ENCODE data around the gene PLCL2.
"Not testable (repeated sequence)": the region's sequence is repeated elsewhere in the genome, so short reads cannot be mapped to it uniquely, and the experiment has no call there.

The PLCL2 gene

DNA sequence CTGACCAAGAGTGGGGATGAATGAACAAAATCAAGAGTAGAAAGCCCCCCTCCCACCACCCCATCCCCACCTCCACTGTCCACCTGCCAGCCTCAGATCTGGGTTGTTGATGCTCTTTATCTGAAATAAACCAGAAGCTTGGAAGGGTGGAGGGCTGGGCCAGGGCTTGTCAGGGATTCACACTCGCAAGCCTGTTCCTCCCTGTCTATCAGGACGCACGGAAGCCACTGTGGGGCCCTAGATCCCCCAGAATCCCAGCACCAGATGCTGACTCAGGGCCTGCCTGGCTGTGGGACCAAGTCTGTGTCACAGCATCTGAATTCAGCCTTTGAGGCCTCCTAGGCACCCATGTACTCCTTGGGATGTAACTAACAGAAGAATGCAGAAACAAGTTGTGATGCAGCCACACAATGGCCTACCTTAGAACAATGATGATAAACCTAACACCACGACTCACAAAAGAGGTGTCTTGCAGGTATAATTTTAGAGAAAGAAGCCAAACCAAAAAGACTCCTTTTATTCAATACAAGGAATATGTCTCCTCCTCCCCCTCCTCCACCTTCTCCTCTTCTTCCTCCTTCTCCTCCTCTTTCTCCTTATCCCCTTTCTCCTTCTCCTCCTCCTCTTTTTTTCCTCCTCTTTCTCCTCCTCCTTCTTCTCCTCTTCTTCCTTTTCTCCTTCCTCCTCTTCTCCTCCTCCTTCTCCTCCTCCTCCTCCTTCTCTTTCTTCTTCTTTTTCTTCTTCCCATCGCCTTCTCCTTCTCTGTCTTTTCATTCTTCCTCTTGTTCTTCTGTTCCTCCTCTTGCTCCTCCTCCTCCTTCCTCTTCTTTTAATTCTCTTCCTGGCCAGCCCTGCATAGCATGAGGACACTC lies 234.7 kb downstream of the PLCL2 start:
- DNase-seq (ENCODE audit: low read depth) = no peak

DNA sequence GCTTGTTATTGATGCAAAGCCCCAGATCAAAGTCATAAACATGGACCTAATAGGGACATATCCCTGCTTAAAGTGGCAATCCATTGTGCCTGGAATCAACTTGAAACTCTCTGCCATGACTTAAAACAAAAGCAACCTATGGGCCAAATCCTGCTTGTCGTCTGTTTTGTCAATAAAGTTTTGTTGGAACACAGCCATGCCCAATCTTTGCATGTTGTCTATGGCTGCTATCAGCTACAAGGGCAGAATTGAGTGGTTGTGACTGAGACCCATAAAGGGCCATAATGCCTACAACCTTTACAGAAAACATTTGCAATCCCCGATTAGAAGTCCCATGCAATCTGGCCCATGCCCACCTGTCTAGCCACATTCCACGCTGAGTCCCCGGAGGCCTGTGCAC lies 235.4 kb downstream of the PLCL2 start:
- DNase-seq (ENCODE audit: low read depth) = no peak

DNA sequence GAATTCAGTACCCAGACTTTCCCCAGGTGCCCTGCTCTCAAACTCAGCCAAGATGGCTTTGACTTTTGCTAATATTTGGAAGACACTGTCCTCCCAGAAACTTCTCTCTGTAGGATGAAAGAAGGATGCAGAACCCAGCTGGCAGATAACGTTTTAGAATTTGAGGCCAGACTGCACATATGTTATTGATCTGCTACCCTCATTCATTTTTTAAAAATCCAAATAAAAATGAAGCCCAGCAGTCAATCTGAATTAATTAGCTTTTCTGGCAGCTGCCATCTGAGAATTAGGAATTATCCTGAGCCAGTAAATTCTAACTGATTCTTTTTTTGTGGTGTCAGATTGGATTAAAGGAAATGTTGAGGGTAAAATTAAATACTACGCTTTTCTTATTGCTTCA lies 236.6 kb downstream of the PLCL2 start:
- no peak for DNase-seq (ENCODE audit: low read depth)

DNA sequence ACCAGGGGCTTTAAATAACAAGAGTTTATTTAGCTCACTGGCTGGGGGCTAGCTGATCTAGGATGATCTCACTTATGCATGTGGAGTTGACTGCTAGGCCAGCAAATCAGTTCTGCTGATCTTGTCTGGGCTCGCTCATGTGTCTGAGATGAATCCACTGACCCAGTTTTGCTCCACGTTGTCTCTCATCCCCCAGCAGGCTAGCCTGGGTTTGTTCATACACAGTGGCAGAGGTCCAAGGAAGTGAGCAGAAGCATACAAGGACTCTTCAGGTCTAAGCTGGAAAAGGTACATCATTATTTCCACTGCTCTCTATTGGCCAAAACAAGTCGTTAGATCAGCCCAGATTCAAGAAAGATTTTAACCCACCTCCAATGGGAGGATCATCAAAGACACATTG lies 238.0 kb downstream of the PLCL2 start:
- no peak for DNase-seq (ENCODE audit: low read depth)

DNA sequence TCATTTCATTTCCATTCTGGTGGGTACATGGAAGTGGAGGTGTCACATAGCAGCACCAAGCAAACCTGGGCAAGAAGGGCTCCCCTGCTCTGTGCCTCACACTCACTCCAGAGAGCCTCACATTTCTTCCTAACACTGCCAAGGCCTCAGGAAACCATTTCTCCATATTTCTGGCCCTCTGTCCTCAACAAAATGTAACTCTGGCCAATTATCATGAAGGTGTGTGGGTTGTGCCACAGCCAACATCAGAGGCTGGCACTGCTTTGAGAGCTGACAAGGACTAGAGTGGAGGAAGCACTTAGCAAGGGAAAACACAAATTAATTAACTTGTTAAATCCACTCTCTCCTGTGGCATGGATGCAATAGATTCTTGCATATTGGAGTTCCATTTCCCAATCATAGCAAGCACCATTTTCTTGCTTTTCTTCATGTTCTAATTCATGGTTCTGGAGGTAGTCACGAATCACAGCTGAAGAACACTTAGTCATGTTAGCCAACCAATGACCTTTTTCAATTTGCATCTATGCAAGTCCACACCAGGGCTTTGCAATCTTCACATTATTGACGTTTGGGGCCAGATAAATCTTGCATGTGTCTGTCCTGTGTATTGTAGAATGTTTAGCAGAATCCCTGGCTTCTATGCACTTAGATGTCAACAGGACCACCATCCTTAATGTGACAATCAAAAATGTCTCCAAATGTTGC lies 241.1 kb downstream of the PLCL2 start:
- DNase-seq (ENCODE audit: low read depth) = no peak

DNA sequence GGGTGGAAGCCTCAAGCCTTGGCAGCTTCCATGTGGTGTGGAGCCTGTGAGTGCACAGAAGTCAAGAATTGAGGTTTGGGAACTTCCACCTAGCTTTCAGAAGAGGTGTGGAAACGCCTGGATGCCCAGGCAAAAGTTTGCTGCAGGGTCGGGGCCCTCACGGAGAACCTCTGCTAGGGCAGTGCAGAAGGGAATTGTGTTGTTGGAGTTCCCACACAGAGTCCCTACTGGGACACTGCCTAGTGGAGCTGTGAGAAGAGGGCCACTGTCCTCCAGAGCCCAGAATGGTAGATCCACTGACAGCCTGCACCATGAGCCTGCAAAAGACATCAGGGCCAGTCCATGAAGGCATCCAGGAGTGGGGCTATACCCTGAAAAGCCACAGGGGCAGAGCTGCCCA lies 243.9 kb downstream of the PLCL2 start:
- not testable (repeated sequence) for DNase-seq (ENCODE audit: low read depth)

DNA sequence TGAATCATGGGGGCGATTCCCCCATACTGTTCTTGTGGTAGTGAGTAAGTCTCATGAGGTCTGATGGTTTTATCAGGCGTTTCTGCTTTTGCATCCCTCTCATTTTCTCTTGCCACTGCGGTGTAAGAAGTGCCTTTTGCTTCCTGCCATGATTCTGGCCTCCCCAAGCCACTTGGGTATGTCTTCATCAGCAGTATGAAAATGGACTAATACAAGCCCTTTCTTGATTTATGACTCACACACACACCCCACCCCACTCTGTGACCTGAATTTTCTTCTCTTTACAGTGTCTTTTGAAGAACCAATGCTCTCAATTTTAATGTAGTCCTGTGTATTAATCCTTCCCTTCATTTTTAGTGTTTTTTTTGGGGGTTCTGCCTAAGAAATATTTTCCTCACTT lies 244.8 kb downstream of the PLCL2 start:
- no peak for DNase-seq (ENCODE audit: low read depth)

DNA sequence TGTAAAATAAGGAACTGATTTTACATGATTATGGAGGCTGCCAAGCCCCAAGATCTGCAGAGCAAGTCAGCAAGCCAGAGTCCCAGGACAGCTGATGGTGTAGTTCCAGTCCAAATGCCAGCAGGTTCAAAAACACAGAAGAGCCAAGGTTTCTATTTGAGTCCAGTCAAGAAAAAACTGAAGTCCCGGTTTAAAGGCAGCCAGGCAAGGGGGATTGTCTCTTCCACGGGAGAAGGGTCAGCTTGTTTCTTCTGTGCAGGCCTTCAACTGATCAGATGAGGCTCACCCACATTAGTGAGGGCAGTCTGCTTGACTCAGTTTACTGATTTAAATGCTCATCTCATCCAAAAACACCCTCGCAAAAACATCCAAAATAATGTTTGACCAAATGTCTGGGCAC lies 246.2 kb downstream of the PLCL2 start:
- DNase-seq (ENCODE audit: low read depth) = no peak

DNA sequence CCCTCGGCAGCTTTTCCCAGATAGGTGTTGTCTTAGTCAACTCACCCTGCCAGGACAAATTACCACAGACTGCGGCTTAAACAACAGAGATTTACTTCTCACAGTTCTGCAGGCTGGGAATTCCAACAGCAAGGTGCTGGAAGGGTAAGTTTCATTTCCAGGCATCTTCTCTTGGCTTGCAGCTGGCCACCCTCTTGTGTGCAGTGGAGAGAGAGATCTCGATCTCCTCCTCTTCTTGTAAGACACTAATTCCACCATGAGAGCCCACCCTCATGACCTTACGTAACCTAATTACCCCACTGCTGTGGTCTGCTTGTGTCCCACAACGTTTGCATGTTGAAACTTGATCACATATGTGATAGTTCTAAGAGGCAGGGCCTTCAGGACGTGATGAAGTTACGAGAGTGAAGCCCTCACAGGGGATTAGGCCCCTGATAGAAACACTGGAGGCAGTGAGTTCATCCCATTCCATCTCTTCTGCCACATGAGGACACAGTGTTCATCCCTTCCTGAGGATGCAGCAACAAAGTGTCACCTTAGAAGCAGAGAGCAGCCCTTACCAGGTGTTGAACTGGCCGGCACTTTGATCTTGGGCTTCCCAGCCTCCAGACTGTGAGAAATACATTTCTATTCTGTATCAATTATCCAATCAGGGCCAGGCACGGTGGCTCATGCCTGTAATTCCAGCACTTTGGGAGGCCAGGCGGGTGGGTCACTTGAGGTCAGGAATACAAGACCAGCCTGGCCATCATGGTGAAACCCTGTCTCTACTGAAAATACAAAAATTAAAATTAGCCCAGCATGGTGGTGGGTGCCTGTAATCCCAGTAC lies 247.7 kb downstream of the PLCL2 start:
- no peak for DNase-seq (ENCODE audit: low read depth)

DNA sequence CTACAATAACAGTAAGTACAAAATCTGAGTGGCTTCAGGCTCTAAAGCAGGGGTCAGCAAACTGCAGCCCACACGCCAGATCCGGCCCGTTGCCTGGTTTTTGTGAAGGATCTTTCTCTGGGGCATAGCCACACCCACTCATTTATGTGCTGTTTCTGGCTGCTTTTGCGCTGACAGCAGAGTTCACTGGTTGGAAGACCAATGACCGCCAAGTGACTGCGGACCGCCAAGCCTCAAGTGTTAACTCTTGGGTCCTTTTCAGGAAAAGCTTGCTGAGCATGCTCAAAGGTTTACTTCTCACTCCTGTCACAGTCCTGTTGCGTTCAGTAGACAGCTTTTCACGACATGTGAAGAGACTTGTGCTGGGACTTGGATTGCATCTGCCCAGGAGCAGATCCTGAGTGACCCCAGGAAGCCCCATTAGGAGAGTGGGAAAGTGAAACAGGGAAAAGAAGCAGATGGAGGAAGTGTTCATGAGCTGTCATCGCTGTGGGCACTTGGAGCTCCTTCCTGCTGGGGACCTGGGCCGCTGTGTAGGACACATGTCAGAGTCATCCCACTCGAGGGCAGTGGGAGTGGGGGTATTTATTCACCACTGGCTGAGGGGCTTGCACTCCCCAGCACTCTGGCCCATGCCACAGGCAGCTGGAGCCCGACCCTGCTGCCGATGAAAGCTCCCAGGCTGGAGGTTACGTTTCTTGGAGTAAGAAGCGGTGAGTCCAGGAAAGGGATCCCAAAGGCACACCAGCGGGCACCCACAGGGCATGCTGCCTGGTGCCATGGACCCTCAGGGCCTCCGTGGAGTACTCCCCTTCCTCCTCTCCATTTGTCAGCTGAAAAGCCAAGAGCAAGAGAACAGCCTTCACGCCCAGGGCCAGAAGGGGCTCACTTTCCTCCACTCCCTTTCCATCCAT lies 249.1 kb downstream of the PLCL2 start:
- no peak for DNase-seq (ENCODE audit: low read depth)

DNA sequence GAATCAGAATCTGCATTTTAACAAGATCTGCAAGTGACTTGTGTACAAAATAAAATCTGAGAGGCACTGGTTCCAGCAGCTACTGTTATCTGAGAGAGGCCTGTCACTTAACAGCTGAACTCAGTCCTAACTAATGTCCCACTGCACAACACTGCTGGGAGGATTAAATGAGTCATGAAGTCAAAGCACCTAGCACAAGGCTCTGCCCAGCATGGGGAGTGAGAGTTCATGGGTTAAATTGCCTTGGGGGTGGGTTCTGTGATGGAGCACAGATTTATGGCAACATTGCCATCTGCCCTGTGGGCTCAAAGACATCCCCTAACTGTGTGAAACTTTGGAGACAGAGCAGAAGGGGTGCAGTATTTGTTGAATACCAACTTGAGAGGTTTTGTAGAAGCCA lies 250.9 kb downstream of the PLCL2 start:
- no peak for DNase-seq (ENCODE audit: low read depth)

DNA sequence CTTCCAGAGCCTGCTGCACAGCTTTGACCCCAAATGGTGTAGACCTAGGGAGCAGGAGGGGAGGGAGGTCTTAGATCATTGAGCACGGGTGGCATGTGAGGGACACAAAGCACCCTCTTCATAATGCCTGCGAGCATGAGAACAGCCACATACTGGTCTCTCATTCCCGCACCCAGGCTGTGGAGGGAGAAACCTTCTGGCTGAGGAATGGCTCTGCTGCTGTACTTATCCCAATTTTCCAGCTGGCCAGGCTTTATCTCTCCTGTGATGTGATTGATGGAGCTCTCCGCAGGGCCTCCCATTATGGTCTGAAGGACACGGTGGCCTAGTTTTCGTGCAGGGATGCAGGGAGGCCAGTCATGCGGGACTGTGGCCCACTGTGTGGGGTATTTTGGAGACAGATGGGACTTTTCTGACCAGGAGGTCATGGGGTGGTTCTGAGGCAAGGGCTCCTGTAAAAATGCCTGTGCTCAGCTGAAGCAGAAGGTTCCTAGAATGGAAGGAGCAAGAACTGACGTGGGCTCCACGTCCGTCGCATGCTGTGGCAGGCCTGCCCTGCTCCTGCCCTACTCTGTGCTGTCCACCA lies 251.5 kb downstream of the PLCL2 start:
- no peak for DNase-seq (ENCODE audit: low read depth)

DNA sequence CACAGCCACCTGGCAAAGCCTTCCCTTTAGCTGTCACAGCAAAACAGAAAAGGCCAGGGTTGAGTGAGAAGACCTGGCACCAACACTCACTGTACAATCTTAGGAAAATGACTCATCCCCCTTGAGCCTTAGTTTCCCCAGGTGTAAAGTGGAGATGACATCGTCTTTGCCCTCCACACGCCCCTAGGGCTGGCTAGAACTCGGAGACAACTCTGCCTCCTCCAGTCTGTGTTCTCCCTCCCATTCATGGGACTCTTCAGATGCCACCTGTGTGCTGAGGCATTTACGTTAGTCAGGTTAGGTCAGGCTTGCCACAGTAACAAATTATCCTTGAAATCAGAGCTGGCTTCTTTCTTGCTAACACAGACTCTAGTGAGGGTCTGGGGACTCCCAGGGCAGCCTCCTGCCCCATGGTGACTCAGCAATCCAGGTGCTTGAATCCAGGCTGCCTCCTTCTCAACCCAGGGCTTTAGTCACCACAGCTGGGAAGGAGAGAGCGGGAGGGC lies 252.6 kb downstream of the PLCL2 start:
- no peak for DNase-seq (ENCODE audit: low read depth)

DNA sequence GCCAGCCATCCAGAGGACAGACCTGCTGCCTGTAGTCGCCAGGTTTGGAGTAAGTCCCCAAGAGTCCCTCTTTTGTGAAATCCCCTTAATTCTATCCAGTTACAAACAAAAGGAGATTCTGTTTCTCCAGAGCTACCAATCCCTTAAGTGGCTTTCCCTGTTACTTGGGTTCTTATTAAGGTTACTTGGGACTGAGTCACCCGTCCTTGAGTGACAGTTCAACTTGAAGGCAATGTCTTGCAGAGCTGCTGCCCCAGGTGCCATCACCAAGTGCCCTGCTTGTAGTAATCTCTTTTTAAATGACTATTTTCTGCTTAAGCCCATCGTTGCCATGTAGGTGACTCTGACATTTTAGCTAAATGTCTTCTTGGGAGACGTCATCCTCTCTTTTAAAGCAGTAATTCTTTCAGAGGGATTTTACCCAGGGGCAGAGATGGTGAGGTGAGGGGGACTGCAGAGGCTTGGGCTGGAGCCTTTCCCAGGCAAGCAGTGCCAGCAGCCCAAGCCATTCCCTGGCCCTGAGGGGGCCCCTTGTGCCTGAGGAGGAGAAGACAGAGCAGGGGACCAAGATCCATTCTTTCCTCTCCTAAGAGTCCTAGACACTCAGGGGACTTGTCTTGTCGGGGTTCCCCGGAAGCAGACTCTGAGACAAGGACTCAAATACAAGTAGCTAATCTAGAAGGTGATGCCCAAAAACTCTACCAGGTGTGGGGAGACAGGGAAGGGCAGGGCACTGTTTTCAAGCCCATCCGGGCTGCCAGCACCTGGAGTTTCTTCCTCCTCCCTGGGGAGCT lies 253.7 kb downstream of the PLCL2 start:
- no peak for DNase-seq (ENCODE audit: low read depth)

Data from stimulated activated CD4-positive, alpha-beta T cell treated with anti-CD3 and anti-CD28 coated beads, Interleukin-2, amount 100 ng/mL, for 4 hours (primary cell).